Spleen (tissue), 11 donors: ENCODE results near the gene NCBP3. TPM values are rescaled to one million over a fixed set of nuclear protein-coding genes. Genes with fewer than 3 reads are reported as not detected.

Source experiments
- DNase-seq: peaks from one replicate; pipeline ENCODE4 v3.0.0-alpha.2; 2020
- H3K27ac ChIP-seq, 8 donors: fragments of 200-600 bp; sonication (generic) in 7 of 8; 1 replicate in 4 of 8; 2 replicates in 4 of 8; pipeline versions ENCODE4 v1.5.0 to v1.8.0; 2016 to 2021; ENCODE audit warnings: inconsistent platforms in 4 of 8, mild to moderate bottlenecking in 4 of 8, moderate library complexity in 1 of 8
- H3K27me3 ChIP-seq, 7 donors: fragments of 200-600 bp; sonication (generic) in 6 of 7; replicated peaks in 1 of 7; 1 replicate in 4 of 7; 2 replicates in 3 of 7; pipeline versions ENCODE4 v1.5.0 to v1.8.0; 2016 to 2021; ENCODE audit warnings: inconsistent platforms in 3 of 7, mild to moderate bottlenecking in 1 of 7
- H3K36me3 ChIP-seq, 6 donors: fragments of 200-600 bp; sonication (generic) in 5 of 6; 1 replicate in 4 of 6; 2 replicates in 2 of 6; pipeline versions ENCODE4 v1.5.0 to v1.8.0; 2016 to 2021; ENCODE audit warnings: inconsistent platforms in 2 of 6
- H3K4me1 ChIP-seq, 6 donors: fragments of 200-600 bp; sonication (generic) in 5 of 6; 1 replicate in 3 of 6; 2 replicates in 3 of 6; pipeline versions ENCODE4 v1.5.0 to v1.8.0; 2016 to 2021; ENCODE audit warnings: inconsistent platforms in 3 of 6
- H3K4me3 ChIP-seq, 8 donors: fragments of 200-600 bp; sonication (generic) in 7 of 8; 1 replicate in 4 of 8; 2 replicates in 4 of 8; pipeline versions ENCODE4 v1.5.0 to v1.8.0; 2016 to 2021; ENCODE audit warnings: inconsistent platforms in 4 of 8, mild to moderate bottlenecking in 4 of 8, moderate library complexity in 2 of 8
- H3K9me3 ChIP-seq, 8 donors: fragments of 200-600 bp; sonication (generic) in 7 of 8; 1 replicate in 4 of 8; 2 replicates in 4 of 8; pipeline versions ENCODE4 v1.5.0 to v1.8.0; 2016 to 2021; ENCODE audit warnings: inconsistent platforms in 4 of 8
- CTCF ChIP-seq, 11 experiments: fragments of 200-600 bp in 7 of 11; fragments of 450-650 bp in 4 of 11; sonication (generic) in 4 of 11; IDR thresholded peaks in 8 of 11; conservative IDR thresholded peaks in 3 of 11; 1 replicate in 7 of 11; 2 replicates in 4 of 11; pipeline versions ENCODE4 v1.4.0 to v1.8.0; 2016 to 2021; ENCODE audit warnings: antibody characterized with exemption in 11 of 11, inconsistent platforms in 4 of 11, mild to moderate bottlenecking in 1 of 11
- POLR2A ChIP-seq, 3 donors: fragments of 450-650 bp; IDR thresholded peaks; one replicate each; pipeline ENCODE4 v1.5.1; 2017; ENCODE audit warnings: antibody characterized with exemption in 3 of 3, mild to moderate bottlenecking in 1 of 3
- POLR2AphosphoS5 ChIP-seq, 3 donors: sonication (generic); formaldehyde crosslinking; IDR thresholded peaks; one replicate each; pipeline ENCODE4 v1.5.1; 2017; ENCODE audit warnings: antibody characterized with exemption in 3 of 3
- WGBS, 5 donors: extraction: QIAGEN DNeasy Blood & Tissue Kit in 3 of 5; methylation state at CpG; one replicate each; pipeline versions ENCODE4 v1.1.5 to v1.1.7; 2013 to 2018; 5-methylcytosine and 5-hydroxymethylcytosine counted together
- intact Hi-C: fragments of 100-400 bp; cut with DNase I; formaldehyde crosslinking; loops from one replicate; pipeline ENCODE4 v1.15.0; 2023; ENCODE audit warnings: low total_unique reads
- polyA plus RNA-seq, 3 donors: library from polyadenylated mRNA; stranded (reverse); fragments of 200-250 nt; gene quantifications; one replicate each; pipeline ENCODE4 v1.2.1, GENCODE V29; 2013
- total RNA-seq, 7 donors: library from RNA; depleted of rRNA in 3 of 7; stranded (reverse); fragments of >200 nt in 3 of 7; fragmentation: NEBNext Ultra II Directional in 4 of 7; extraction: Animal tissue kit (Norgen Biotek cat#: 25700) in 4 of 7; gene quantifications; one replicate each; pipeline versions ENCODE4 v1.1.0 to v1.2.1, GENCODE V29; 2016 to 2021
- donor health status: healthy with polysubstance abuse.
- donor health status: DM: no; HTN: no; CAD: no; lungs with moderate emphysema.
- donor health status: DM: no; HTN: no; CAD: no.
- donor health status: Bipolar disorder and iron deficiency.
- donor health status: healthy.
- donor health status: DM: no; HTN: no; CAD: no.
- donor health status: DM: yes; HTN: yes; CAD: no.

Gene NCBP3
- total and polyA plus RNA-seq, 10 donors = 13.0 to 43.9 (median 32.6) TPM

GRCh38 chr17:3861761-3862681, 16.0 kb upstream of the NCBP3 start:
- 86 to 94% (median 91%) methylated on average over 21 to 28 of the region's 28 CpGs for WGBS, 5 donors
- TF ChIP-seq CTCF (IDR thresholded peaks at IDR 0.05 in 8 of 11, conservative IDR thresholded peaks at IDR 0.05 in 3 of 11) = no peak
- no peak for TF ChIP-seq POLR2AphosphoS5 (IDR thresholded peaks at IDR 0.05)
- no peak for TF ChIP-seq POLR2A (IDR thresholded peaks at IDR 0.05)
- Histone ChIP-seq H3K4me3 (no peak overlapping the region), H3K27me3 (peaks cover 0 to 6% (median 0%) of the 10 kb centered on the region in 7 donors), H3K27ac (no peak overlapping the region), H3K36me3 (peaks cover 0 to 36% (median 7%) of the 10 kb centered on the region in 6 donors), H3K4me1 (peaks cover 0 to 10% (median 0%) of the 10 kb centered on the region in 6 donors), H3K9me3 (no peaks in the 10 kb centered on the region)
- intact Hi-C loops = loop anchor here (10.0 kb wide), 1 partner anchor 143 kb away; no protein-coding TSS in a partner anchor
- no peak for DNase-seq

GRCh38 chr17:3860939-3861700, 15.1 kb upstream of the NCBP3 start:
- no peak for DNase-seq
- no peaks in the 10 kb centered on the region for H3K9me3 ChIP-seq
- no peak overlapping the region for H3K4me3 ChIP-seq
- TF ChIP-seq POLR2A (IDR thresholded peaks at IDR 0.05) = no peak
- TF ChIP-seq POLR2AphosphoS5 (IDR thresholded peaks at IDR 0.05) = no peak
- no peak for TF ChIP-seq CTCF (IDR thresholded peaks at IDR 0.05 in 8 of 11, conservative IDR thresholded peaks at IDR 0.05 in 3 of 11)
- H3K4me1 ChIP-seq = peaks cover 0 to 10% (median 0%) of the 10 kb centered on the region in 6 donors
- peaks cover 0 to 6% (median 0%) of the 10 kb centered on the region in 7 donors for H3K27me3 ChIP-seq
- H3K27ac ChIP-seq = no peak overlapping the region
- intact Hi-C loops = loop anchor here (10.0 kb wide), 1 partner anchor 144 kb away; no protein-coding TSS in a partner anchor
- H3K36me3 ChIP-seq = peaks cover 0 to 36% (median 7%) of the 10 kb centered on the region in 6 donors
- WGBS, 5 donors = 91 to 97% (median 95%) methylated on average over 15 to 30 of the region's 30 CpGs

- Histone ChIP-seq H3K4me3 (no peak overlapping the region), H3K36me3 (peaks cover 0 to 36% (median 7%) of the 10 kb centered on the region in 6 donors), H3K9me3 (no peaks in the 10 kb centered on the region), H3K27ac (no peak overlapping the region), H3K27me3 (peaks cover 0 to 6% (median 0%) of the 10 kb centered on the region in 7 donors), H3K4me1 (peaks cover 0 to 7% (median 0%) of the 10 kb centered on the region in 6 donors)
- peak; percentile 51 for DNase-seq
- no peak for TF ChIP-seq POLR2A (IDR thresholded peaks at IDR 0.05)
- no peak for TF ChIP-seq POLR2AphosphoS5 (IDR thresholded peaks at IDR 0.05)
- no peak for TF ChIP-seq CTCF (IDR thresholded peaks at IDR 0.05 in 8 of 11, conservative IDR thresholded peaks at IDR 0.05 in 3 of 11)
- intact Hi-C loops = loop anchor here (10.0 kb wide), 1 partner anchor 145 kb away; no protein-coding TSS in a partner anchor
- 73 to 96% (median 79%) methylated on average over 9 of the region's 9 CpGs for WGBS, 5 donors
These were observed 13.9 kb upstream of the NCBP3 start for GRCh38 chr17:3859940-3860339.
